HG03097 (cell line): ENCODE measurements around the gene SLC23A2.
"Not testable (repeated sequence)": the region's sequence is repeated elsewhere in the genome, so short reads cannot be mapped to it uniquely, and the experiment has no call there.

Source experiments
- ATAC-seq: cut with Tn5 transposase; IDR thresholded peaks from one replicate; pipeline ENCODE4 v1.9.1; 2021; ENCODE audit not compliant: unreplicated experiment, low FRiP score

The SLC23A2 gene

GRCh38 chr20:4854561-4854901 is 146.8 kb downstream of the SLC23A2 start:
- no peak for ATAC-seq

- ATAC-seq: no peak
These were observed 147.4 kb downstream of the SLC23A2 start for GRCh38 chr20:4853757-4854560.

- ATAC-seq: no peak
These were observed 148.3 kb downstream of the SLC23A2 start for GRCh38 chr20:4853004-4853403.

GRCh38 chr20:4850960-4851359 is 150.3 kb downstream of the SLC23A2 start:
- no peak for ATAC-seq

- ATAC-seq: not testable (repeated sequence)
These were observed 152.5 kb downstream of the SLC23A2 start for GRCh38 chr20:4848829-4849228.

- no peak for ATAC-seq
These were observed 153.3 kb downstream of the SLC23A2 start for GRCh38 chr20:4848041-4848440.

DNA sequence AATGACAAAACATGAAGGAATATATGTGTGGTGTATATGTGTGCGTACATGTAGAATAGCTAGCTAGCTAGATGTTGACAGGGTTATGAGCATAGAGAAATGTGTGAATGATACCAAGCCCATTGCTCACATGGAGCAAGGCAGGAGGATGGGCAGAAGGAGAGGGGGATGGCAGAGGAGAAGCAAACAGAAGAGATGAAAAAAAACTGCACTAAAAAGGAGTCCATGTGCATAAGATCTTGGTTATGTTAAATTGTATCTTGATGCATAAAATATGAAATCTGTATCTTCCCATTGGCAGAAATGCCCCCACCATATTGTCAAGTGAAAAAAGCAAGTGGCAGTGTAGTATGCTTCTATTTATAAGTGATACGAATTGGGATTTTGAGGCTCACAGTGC is 154.5 kb downstream of the SLC23A2 start:
- no peak for ATAC-seq

- ATAC-seq: no peak
These were observed 156.4 kb downstream of the SLC23A2 start for GRCh38 chr20:4844751-4845465.

DNA sequence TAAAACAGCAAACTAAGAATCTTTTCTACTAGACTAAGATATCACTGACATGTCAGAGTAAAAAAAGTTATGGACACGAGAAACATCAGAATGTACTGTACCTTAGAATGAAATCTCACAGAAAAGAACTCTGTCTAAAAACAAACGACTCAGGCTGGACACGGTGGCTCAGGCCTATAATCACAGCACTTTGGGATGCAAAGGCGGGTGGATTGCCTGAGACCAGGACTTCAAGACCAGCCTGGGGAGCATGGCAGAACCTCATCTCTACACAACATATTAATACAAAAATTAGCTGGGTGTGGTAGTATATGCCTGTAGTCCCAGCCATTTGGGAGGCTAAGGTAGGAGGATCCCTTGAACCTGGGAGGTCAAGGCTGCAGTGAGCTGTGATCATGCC is 157.0 kb downstream of the SLC23A2 start:
- ATAC-seq: no peak

GRCh38 chr20:4840801-4841200 is 160.5 kb downstream of the SLC23A2 start:
- no peak for ATAC-seq

DNA sequence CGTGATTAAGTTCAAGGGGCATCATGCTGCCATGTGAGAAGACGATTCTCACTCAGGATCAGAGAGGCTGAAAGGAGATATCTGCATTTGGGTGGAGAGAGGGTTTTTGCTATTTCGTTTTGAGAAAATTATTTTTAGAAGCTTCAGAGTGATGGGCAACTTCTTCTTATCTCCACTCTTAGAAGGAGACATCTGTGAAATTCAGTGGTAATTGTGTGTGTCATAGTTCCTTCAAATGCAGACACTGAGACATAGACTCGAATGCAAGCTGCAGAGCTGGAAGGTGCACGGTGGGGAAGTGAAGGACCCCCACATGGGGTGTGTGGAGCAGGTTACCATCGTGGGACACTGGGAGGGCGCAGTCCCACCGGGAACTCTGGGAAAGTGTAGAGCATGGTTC is 162.8 kb downstream of the SLC23A2 start:
- no peak for ATAC-seq

DNA sequence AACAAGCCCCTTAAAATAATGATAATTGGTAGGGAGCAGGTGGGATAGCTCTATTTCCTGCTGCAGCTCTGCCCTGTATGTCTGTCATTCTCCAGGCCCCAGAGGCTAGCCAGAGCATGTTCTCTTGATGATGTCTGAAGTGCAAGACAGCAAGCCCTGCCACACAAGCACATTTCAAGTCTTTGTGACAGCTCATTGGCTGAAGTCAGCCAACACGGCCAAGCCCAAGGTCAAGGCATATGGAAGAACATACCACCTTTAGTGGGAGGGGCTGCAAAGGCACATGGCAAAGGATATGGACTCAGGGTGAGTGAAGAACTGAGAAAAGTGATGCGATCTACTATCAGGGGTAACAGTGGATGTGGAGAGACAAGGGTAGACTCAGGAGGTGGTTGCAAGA is 163.6 kb downstream of the SLC23A2 start:
- ATAC-seq: no peak

GRCh38 chr20:4836935-4837334 is 164.4 kb downstream of the SLC23A2 start:
- ATAC-seq: no peak

DNA sequence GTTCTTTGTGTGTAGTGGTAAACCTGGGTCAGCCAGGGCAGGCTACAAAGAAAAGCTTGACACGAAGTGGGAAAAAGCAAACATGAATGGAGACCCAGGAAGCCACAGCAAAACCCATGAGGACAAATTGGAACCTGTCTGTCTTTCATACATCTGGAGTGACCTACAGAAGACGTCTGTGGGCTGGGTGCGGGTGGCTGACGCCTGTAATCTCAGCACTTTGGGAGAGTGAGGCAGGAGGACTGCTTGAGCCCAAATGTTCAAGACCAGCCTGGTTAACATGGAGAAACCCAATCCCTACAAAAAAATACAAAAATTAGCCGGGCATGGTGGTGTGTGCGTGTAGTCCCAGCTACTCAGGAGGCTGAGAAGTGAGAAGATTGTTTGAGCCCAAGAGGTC is 164.8 kb downstream of the SLC23A2 start:
- ATAC-seq: no peak

GRCh38 chr20:4835244-4836177 is 165.8 kb downstream of the SLC23A2 start:
- no peak for ATAC-seq

- ATAC-seq: no peak
These were observed 168.1 kb downstream of the SLC23A2 start for GRCh38 chr20:4833074-4833728.

GRCh38 chr20:4832469-4832868 is 168.8 kb downstream of the SLC23A2 start:
- no peak for ATAC-seq

DNA sequence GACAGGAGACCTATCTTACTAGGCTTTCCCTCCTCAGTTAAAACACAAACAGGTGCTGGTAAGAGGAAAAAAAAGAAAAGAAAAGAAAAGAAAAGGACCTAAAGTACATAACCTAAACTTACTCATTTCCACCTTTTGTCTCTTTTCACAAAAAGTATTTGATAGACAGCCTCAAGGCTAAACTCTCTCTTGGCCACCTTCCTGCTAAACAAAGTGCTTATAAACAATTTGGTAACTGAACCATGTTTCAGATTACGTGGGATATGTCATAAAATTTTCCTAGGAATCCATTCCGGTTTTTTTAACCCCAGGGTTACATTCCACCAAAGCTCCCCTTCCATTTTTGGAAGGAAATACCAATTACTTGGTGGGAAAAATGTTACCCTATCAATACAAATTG is 170.6 kb downstream of the SLC23A2 start:
- no peak for ATAC-seq

DNA sequence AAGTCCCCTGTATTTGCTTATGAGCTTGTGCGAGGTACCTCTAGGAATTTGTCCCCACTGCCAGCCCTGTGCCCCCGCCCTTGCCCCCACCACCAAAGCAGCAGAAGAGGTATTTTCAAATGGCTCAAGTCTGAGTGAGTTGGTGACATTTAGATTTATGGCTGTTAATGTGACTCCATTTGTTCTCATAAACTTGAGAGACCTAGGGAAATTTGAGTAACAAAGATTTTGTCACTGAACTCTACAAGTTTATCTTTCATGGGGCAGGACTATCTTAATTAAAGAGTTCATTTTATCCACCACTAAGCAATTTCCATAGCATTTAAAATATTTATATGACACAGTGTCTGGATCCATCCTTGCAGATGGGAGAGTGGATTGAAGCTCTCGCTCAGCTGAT is 171.1 kb downstream of the SLC23A2 start:
- ATAC-seq: no peak

DNA sequence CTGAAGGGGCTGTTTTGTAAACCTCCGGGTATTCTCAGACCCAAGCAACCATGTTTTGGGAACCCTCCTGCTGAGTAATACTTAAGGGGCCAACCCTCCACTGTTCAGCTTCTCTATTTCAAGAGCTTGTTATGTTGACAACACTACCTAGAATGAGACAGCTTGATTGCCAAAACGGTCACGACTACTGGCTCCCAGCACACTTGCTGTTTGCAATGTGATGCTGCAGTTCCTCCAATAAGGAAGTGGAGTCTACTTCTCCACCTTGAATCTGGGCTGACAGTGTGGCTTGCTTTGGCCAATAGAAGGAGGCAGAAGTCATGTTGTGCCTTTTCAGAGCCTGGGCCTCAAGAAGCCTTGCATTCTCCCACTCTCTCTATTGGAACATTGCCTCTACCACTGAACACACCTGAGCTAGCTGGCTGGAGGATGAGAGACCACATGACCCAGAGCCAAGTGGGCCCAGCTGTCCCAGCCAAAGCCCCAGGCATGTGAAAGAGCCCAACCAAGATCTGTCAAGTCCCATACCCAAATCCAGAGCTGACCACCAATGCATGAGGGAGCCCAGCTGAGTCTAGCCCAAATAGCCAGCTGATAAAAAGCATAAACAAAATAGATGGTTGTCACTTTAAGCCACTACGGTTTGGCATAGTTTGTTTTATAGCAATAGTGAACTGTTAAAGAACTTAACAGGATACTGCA is 171.6 kb downstream of the SLC23A2 start:
- ATAC-seq: no peak
